Lung (tissue), 12 donors: ENCODE data around the gene TRERF1. TPM values are rescaled to one million over a fixed set of nuclear protein-coding genes. Genes with fewer than 3 reads are reported as not detected.

ENCODE experiments used
- ATAC-seq: fragments of 200-7000 bp; cut with Tn5 transposase; one replicate; pipeline ENCODE4 v1.9.1; 2020; ENCODE audit warnings: moderate number of reproducible peaks; ENCODE audit not compliant: insufficient read depth, low FRiP score
- DNase-seq, 3 donors: peaks; one replicate each; pipeline ENCODE4 v3.0.0-alpha.2; 2013 to 2017
- H3K27ac ChIP-seq, 2 donors: one replicate each; pipeline ENCODE4 v1.5.1; 2013; ENCODE audit warnings: mild to moderate bottlenecking in 2 of 2, moderate library complexity in 2 of 2, control low read depth in 1 of 2, inconsistent platforms in 1 of 2, low read depth in 1 of 2, low read length in 1 of 2
- H3K27me3 ChIP-seq, 3 donors: one replicate each; pipeline ENCODE4 v1.5.1; 2013; ENCODE audit warnings: low read length in 2 of 3; ENCODE audit not compliant: control insufficient read depth in 3 of 3, insufficient read depth in 3 of 3
- H3K36me3 ChIP-seq, 4 donors: one replicate each; pipeline ENCODE4 v1.5.1; 2013; ENCODE audit warnings: low read length in 4 of 4, mild to moderate bottlenecking in 1 of 4, moderate library complexity in 1 of 4; ENCODE audit not compliant: control insufficient read depth in 4 of 4, insufficient read depth in 4 of 4
- H3K4me1 ChIP-seq, 5 donors: one replicate each; pipeline ENCODE4 v1.5.1; 2013; ENCODE audit warnings: low read length in 5 of 5, mild to moderate bottlenecking in 2 of 5, moderate library complexity in 1 of 5; ENCODE audit not compliant: control insufficient read depth in 5 of 5, insufficient read depth in 5 of 5
- H3K4me3 ChIP-seq: one replicate; pipeline ENCODE4 v1.5.1; 2013; ENCODE audit warnings: mild to moderate bottlenecking, control low read depth, moderate library complexity
- H3K9ac ChIP-seq, 2 donors: one replicate each; pipeline ENCODE4 v1.5.1; 2013; ENCODE audit warnings: low read length in 2 of 2, control low read depth in 1 of 2; ENCODE audit not compliant: insufficient read depth in 1 of 2
- H3K9me3 ChIP-seq, 4 donors: one replicate each; pipeline ENCODE4 v1.5.1; 2013; ENCODE audit warnings: low read length in 3 of 4, mild to moderate bottlenecking in 1 of 4, moderate library complexity in 1 of 4; ENCODE audit not compliant: control insufficient read depth in 4 of 4, insufficient read depth in 3 of 4
- CTCF ChIP-seq: IDR thresholded peaks from 2 replicates; pipeline ENCODE4 v1.5.1; 2012; ENCODE audit warnings: mild to moderate bottlenecking; ENCODE audit errors: control extremely low read depth, extremely low read depth
- WGBS, 2 donors: extraction: QIAGEN DNeasy Blood & Tissue Kit; methylation state at CpG; one replicate each; pipeline ENCODE4 v1.1.7; 2013; 5-methylcytosine and 5-hydroxymethylcytosine counted together
- polyA plus RNA-seq, 2 donors: library from polyadenylated mRNA; stranded (reverse); fragments of 200-250 nt; gene quantifications; one replicate each; pipeline ENCODE4 v1.2.1, GENCODE V29; 2013
- total RNA-seq, 2 donors: library from RNA; depleted of rRNA in 1 of 2; stranded (reverse); fragments of >200 nt in 1 of 2; gene quantifications; one replicate each; pipeline ENCODE4 v1.2.1, GENCODE V29; 2014 to 2021
- donor health status: control.
- donor health status: control.
- donor health status: Bipolar disorder and iron deficiency.
- donor health status: healthy.
- donor health status: DM: yes; HTN: yes; CAD: no.

Gene TRERF1
- total and polyA plus RNA-seq, 4 donors, result 1.2 to 10.4 (median 3.3) TPM

GRCh38 chr6:42419490-42420280 lies 32.0 kb downstream of the TRERF1 start:
- no peak for ATAC-seq
- DNase-seq, result no peak
- no peak for TF ChIP-seq CTCF
- Histone ChIP-seq H3K9me3 (no peaks in the 10 kb centered on the region), H3K4me1 (peaks cover 0 to 3% (median 0%) of the 10 kb centered on the region in 5 donors), H3K4me3 (no peak overlapping the region), H3K27me3 (no peaks in the 10 kb centered on the region), H3K27ac (no peak overlapping the region), H3K36me3 (peaks cover 0 to 5% (median 0%) of the 10 kb centered on the region in 4 donors), H3K9ac (no peak overlapping the region)
- 89 to 93% methylated on average over 6 of the region's 6 CpGs for WGBS, 2 donors

DNA sequence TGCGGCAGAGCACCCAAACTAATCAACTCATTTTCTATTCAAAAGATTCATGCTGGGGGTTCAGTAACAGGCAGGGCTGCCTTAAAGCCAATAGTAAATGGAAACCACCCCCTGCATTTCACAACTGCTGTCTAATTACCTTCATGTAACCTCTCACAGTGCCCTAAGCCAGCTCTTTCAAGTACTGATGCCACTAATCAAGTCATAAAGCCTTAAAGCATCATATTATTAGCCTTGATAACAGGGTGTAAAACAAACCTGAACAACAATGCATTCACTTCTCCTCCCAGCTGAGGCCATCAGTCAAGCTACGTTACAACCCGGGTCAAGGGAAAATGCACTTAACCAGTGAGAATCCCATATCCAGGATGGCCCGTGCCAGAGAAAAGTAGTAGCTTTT lies 33.0 kb downstream of the TRERF1 start:
- Histone ChIP-seq H3K9ac (no peak overlapping the region), H3K4me1 (peaks cover 0 to 3% (median 0%) of the 10 kb centered on the region in 5 donors), H3K36me3 (peaks cover 0 to 5% (median 0%) of the 10 kb centered on the region in 4 donors), H3K27me3 (no peaks in the 10 kb centered on the region), H3K4me3 (no peak overlapping the region), H3K27ac (no peak overlapping the region), H3K9me3 (no peaks in the 10 kb centered on the region)
- no peak for TF ChIP-seq CTCF
- 89 to 91% methylated on average over 4 of the region's 4 CpGs for WGBS, 2 donors
- DNase-seq (no peak), ATAC-seq (no peak)

GRCh38 chr6:42417641-42418112 lies 34.0 kb downstream of the TRERF1 start:
- peaks cover 0 to 5% (median 0%) of the 10 kb centered on the region in 4 donors for H3K36me3 ChIP-seq
- no peaks in the 10 kb centered on the region for H3K27me3 ChIP-seq
- WGBS, 2 donors, result 54 to 59% methylated on average over 5 of the region's 5 CpGs
- peaks cover 0 to 3% (median 0%) of the 10 kb centered on the region in 5 donors for H3K4me1 ChIP-seq
- ATAC-seq (no peak), DNase-seq (no peak)
- no peak for TF ChIP-seq CTCF
- no peak overlapping the region for H3K9ac ChIP-seq
- no peak overlapping the region for H3K4me3 ChIP-seq
- no peak overlapping the region for H3K27ac ChIP-seq
- no peaks in the 10 kb centered on the region for H3K9me3 ChIP-seq
